Fibroblast of mammary gland (primary cell): ENCODE results near the gene MOB2.

Source experiments
- DNase-seq: peaks from one replicate; pipeline ENCODE4 v3.0.0-alpha.2; 2010; ENCODE audit warnings: low read depth
- H3K4me3 ChIP-seq: 2 replicates; pipeline ENCODE4 v1.5.1; 2011; ENCODE audit warnings: low read depth, mild to moderate bottlenecking, low read length, moderate library complexity; ENCODE audit not compliant: control insufficient read depth
- TF ChIP-seq, protein P1 (sequence below): conservative IDR thresholded peaks from 2 replicates; pipeline ENCODE4 v1.5.1; 2011; ENCODE audit warnings: low read depth, low read length, inconsistent platforms; ENCODE audit not compliant: control insufficient read depth, insufficient read depth

The MOB2 gene

DNA sequence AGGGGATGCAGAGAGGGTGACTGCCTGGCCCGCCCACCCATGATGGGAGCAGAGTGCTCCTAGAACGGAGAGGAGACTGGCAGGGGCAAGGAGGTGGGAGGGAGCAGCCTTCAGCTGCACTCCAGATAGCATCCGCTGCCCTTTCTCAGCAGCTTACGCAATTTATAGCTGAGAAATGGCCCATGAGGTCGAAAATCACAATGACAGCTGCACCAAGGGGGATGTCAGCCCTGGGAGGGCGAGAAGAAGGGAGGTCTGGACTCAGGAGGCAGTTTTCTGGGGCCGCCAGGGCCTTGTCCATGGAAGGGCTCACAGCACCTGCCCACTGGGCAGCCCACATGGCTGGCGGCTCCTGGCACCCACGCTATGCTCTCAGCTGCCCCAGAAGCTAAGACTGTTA, 17.6 kb upstream of the MOB2 start:
- DNase-seq = no peak
- H3K4me3 ChIP-seq = no peak overlapping the region
- TF ChIP-seq, protein P1, sequence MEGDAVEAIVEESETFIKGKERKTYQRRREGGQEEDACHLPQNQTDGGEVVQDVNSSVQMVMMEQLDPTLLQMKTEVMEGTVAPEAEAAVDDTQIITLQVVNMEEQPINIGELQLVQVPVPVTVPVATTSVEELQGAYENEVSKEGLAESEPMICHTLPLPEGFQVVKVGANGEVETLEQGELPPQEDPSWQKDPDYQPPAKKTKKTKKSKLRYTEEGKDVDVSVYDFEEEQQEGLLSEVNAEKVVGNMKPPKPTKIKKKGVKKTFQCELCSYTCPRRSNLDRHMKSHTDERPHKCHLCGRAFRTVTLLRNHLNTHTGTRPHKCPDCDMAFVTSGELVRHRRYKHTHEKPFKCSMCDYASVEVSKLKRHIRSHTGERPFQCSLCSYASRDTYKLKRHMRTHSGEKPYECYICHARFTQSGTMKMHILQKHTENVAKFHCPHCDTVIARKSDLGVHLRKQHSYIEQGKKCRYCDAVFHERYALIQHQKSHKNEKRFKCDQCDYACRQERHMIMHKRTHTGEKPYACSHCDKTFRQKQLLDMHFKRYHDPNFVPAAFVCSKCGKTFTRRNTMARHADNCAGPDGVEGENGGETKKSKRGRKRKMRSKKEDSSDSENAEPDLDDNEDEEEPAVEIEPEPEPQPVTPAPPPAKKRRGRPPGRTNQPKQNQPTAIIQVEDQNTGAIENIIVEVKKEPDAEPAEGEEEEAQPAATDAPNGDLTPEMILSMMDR = no peak

DNA sequence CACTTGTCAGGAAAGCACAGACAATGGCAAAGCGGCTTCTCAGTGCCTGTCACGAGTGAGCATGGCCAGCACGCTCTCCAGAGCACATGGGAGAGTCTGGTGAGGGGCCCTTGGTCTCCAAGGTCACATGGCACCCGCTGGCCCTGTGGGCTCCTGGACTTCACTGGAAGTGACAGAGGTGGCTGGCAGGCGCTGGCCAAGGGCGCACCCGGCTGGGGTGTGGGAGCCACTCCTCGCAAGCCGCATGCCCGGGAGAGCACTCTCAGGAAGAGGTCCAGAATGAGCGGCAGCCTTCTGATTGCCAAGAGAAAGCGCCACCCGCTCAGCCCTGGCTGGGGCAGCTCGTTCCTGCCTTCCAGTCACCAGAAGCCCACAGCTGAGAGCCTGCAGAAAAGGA, 17.1 kb upstream of the MOB2 start:
- TF ChIP-seq, protein P1 = no peak
- no peak overlapping the region for H3K4me3 ChIP-seq
- no peak for DNase-seq

DNA sequence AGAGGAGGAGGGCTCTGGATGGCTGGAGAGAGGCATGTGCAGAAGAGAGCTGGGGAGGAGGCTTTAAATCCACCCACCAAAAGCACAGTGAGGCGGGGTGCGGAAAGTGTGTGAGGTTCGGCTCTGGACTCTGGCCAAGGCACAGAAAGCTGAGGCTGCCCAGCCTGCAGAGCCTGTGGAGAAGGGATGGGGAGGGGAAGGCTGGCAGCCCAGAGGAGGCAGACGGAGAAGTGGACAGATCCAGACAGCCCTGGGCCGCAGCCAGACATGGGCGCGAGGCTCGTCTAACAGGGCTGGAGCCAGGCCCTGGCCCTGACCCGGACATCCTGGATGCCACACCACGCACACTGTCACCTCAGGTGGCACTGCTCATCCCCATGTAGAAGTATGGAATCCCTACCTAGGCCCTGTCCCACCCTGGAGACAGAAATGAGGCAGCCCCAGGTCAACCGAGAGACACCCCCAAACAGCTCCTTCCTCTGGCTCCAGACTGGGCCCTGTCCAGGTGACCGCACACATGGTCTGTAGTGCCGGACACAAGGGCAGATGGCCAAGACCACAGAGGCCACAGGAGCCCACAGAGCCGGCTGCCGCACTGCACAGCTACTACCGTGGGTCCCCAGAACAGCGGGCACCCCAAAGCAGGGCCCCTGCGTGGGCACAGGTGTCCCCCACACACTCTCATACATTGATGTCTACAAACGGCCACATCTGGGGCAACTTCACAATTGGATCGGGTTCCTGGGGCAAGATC, 16.6 kb upstream of the MOB2 start:
- no peak overlapping the region for H3K4me3 ChIP-seq
- TF ChIP-seq, protein P1 = no peak
- no peak for DNase-seq

DNA sequence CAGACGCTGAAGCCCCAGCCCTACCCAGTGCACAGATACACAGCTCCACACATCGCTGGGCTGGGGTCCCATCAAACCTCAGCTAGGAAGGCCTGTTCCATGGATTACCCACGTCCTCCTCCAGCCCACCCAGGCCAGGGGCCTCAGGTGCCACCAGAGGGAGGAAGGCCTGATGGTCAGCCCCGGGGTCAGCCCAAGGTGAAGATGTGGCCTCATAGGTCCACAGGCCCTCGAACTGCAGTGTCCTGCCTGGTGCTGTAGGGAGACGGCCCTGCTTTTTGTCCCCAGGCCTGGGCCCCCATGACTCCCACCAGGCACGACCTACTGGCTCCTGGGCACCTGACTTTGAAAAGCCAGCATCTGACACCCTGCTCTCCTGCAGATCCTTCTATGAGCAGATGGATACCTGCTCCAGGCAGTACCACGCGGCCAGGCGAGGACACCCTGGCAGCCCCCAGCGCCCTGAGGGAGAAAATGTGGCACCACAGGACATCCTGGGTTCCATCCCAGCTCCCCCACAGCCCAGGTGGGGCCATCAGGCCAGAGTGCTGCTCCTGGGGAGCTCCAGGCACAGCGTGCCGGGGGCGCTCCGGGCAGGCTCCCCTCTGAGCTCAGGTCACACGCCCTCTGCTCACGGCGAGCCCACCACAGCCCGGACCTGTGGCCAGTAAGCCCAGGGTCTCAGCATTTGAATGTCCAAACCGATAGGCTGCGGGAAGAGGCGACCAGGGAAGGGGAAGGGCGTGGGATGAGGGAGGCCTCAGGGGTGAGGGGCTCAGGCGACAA, 15.8 kb upstream of the MOB2 start:
- no peak overlapping the region for H3K4me3 ChIP-seq
- TF ChIP-seq, protein P1 = no peak
- DNase-seq = no peak

DNA sequence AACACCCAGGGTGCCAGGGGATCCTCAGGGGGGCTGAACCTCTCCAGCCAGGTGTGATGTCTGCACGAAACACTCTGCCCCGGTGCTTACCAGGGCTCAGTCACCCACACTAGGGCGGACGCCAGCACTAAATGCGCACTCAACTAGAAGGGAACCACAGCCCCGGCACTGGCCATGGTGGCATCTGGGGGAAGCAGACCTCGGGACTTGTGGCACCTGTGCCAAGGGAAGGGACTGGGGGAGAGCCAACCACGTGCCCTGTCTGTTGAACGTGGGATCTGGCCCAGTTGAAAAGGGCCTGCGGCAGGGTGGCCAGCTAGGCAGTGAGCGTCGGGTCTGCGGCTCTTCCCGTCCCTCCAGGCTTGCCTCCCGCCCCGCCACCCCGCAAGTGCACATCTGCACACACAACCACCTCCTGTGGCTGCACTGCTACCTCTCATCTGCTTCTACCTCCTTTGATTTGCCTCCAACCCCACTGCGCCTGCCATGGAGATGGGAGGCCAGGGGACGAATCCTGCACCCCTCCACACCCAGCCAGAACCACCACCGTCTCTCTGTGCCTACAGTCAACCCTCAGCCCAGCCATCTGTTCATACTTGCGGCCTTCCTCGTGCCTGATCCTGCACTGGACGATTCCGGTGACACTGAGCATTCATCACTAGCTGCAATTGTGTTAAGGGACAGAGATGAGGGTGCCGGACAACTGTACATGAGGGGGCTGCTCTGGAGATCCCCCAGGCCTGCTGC, 15.0 kb upstream of the MOB2 start:
- no peak overlapping the region for H3K4me3 ChIP-seq
- no peak for DNase-seq
- TF ChIP-seq, protein P1 = no peak

DNA sequence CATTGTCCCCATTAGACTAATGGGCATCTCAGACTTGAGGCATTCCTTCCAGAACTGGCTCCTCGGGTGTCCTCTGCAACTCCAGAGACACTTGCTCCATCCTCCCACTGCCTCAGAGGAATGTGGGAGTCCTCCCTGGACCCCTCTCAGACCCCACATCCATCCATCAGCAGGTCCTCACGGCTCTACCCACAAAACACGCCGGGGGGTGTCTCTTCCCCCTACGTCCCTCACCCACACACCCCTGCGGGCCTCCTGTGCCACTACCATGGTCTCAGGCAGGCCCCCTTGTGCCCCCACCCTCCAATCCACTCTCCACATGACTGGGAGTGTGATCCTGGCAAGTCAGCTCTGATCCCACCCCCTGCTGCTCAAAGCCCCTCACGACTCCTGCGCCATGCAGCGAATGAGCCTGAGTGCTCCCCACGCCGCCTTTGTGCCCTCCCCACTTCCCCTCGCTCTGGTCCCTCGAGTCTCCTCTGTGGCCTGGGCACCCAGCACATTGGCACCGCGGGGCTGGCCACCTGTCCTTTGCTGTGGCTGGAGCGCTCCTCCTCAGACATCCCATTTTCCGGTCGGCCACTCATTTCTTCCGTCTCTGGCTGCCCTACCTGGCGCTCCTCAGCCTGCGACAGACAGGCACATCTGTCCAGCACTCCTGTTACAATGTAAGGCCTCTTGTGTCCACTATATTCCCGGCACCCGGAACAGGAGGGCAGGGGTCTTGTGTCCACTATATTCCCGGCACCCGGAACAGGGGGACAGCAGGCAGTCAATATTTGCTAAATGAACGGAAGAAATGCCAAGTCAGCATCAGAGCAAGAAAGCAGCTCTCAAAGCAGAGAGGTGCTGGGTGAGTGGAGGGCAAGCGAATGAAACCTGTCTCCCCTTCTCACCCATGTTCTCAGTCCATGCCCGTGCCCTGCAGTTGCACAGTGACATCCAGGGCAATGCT, 14.2 kb upstream of the MOB2 start:
- no peak overlapping the region for H3K4me3 ChIP-seq
- no peak for DNase-seq
- TF ChIP-seq, protein P1 = no peak
